Nephron (organoid): ENCODE data around the gene MARCO.

ENCODE experiments used
- H3K27ac Mint-ChIP-seq, 3 experiments: 2 replicates each; pipeline ENCODE4 v1.8.0; 2020; ENCODE audit warnings: mixed read lengths in 3 of 3, mild to moderate bottlenecking in 2 of 3, moderate library complexity in 1 of 3
- H3K27me3 Mint-ChIP-seq: 2 replicates; pipeline ENCODE4 v1.8.0; 2021; ENCODE audit warnings: low read depth, mild to moderate bottlenecking, moderate library complexity, mixed read lengths
- H3K36me3 Mint-ChIP-seq: 2 replicates; pipeline ENCODE4 v1.8.0; 2020; ENCODE audit warnings: low read depth, mixed read lengths
- H3K4me1 Mint-ChIP-seq: 2 replicates; pipeline ENCODE4 v1.8.0; 2020; ENCODE audit warnings: mixed read lengths
- H3K4me3 Mint-ChIP-seq, 3 experiments: 2 replicates each; pipeline ENCODE4 v1.8.0; 2020; ENCODE audit warnings: mild to moderate bottlenecking in 3 of 3, mixed read lengths in 3 of 3, moderate library complexity in 2 of 3
- H3K9me3 Mint-ChIP-seq: 2 replicates; pipeline ENCODE4 v1.8.0; 2020; ENCODE audit warnings: mixed read lengths
- CTCF ChIP-seq, 3 experiments: fragments of 200-600 bp; sonication (generic); IDR thresholded peaks; one replicate each; pipeline ENCODE4 v1.5.0; 2021; ENCODE audit warnings: antibody characterized with exemption in 3 of 3; ENCODE audit not compliant: unreplicated experiment in 3 of 3

Gene MARCO

GRCh38 chr2:118974103-118974993, 32.4 kb downstream of the MARCO start:
- no peak for TF ChIP-seq CTCF (IDR thresholded peaks at IDR 0.05; ENCODE audit: unreplicated experiment in 3 of 3)
- H3K9me3 Mint-ChIP-seq, result no peaks in the 10 kb centered on the region
- H3K27ac Mint-ChIP-seq, result no peak overlapping the region
- no peak overlapping the region for H3K4me3 Mint-ChIP-seq
- peaks cover 30% of the 10 kb centered on the region for H3K27me3 Mint-ChIP-seq
- H3K4me1 Mint-ChIP-seq, result no peaks in the 10 kb centered on the region
- H3K36me3 Mint-ChIP-seq, result no peaks in the 10 kb centered on the region

- H3K4me1 Mint-ChIP-seq, result no peaks in the 10 kb centered on the region
- no peaks in the 10 kb centered on the region for H3K36me3 Mint-ChIP-seq
- no peak for TF ChIP-seq CTCF (IDR thresholded peaks at IDR 0.05; ENCODE audit: unreplicated experiment in 3 of 3)
- H3K27ac Mint-ChIP-seq, result no peak overlapping the region
- H3K4me3 Mint-ChIP-seq, result no peak overlapping the region
- H3K9me3 Mint-ChIP-seq, result no peaks in the 10 kb centered on the region
- peaks cover 38% of the 10 kb centered on the region for H3K27me3 Mint-ChIP-seq
Measured at GRCh38 chr2:118975133-118975532, 33.1 kb downstream of the MARCO start.

GRCh38 chr2:118978064-118978463, 36.1 kb downstream of the MARCO start:
- H3K9me3 Mint-ChIP-seq, result no peaks in the 10 kb centered on the region
- no peak for TF ChIP-seq CTCF (IDR thresholded peaks at IDR 0.05; ENCODE audit: unreplicated experiment in 3 of 3)
- H3K27me3 Mint-ChIP-seq, result peaks cover 38% of the 10 kb centered on the region
- no peaks in the 10 kb centered on the region for H3K4me1 Mint-ChIP-seq
- H3K27ac Mint-ChIP-seq, result no peak overlapping the region
- H3K4me3 Mint-ChIP-seq, result no peak overlapping the region
- H3K36me3 Mint-ChIP-seq, result no peaks in the 10 kb centered on the region

- H3K36me3 Mint-ChIP-seq, result no peaks in the 10 kb centered on the region
- peaks cover 42% of the 10 kb centered on the region for H3K27me3 Mint-ChIP-seq
- no peak overlapping the region for H3K4me3 Mint-ChIP-seq
- no peaks in the 10 kb centered on the region for H3K9me3 Mint-ChIP-seq
- H3K27ac Mint-ChIP-seq, result no peak overlapping the region
- no peak for TF ChIP-seq CTCF (IDR thresholded peaks at IDR 0.05; ENCODE audit: unreplicated experiment in 3 of 3)
- H3K4me1 Mint-ChIP-seq, result no peaks in the 10 kb centered on the region
Measured at GRCh38 chr2:118979152-118979861, 37.3 kb downstream of the MARCO start.

GRCh38 chr2:118980022-118980421, 38.0 kb downstream of the MARCO start:
- no peak overlapping the region for H3K4me3 Mint-ChIP-seq
- TF ChIP-seq CTCF (IDR thresholded peaks at IDR 0.05; ENCODE audit: unreplicated experiment in 3 of 3), result no peak
- H3K9me3 Mint-ChIP-seq, result peaks cover 2% of the 10 kb centered on the region
- peaks cover 44% of the 10 kb centered on the region for H3K27me3 Mint-ChIP-seq
- no peak overlapping the region for H3K27ac Mint-ChIP-seq
- H3K4me1 Mint-ChIP-seq, result no peaks in the 10 kb centered on the region
- no peaks in the 10 kb centered on the region for H3K36me3 Mint-ChIP-seq
